Umbilical cord (tissue), 2 donors: Measurements from ENCODE around the gene VPS13D. TPM values are rescaled to one million over a fixed set of nuclear protein-coding genes. Genes with fewer than 3 reads are reported as not detected.

Experiments
- DNase-seq: peaks from one replicate; pipeline ENCODE4 v3.0.0-alpha.2; 2015; ENCODE audit warnings: low spot score
- total RNA-seq: library from RNA; depleted of rRNA; stranded (reverse); fragments of >200 nt; gene quantifications from one replicate; pipeline ENCODE4 v1.2.3, GENCODE V29; 2014; ENCODE audit warnings: low replicate concordance; ENCODE audit not compliant: insufficient read depth

Gene VPS13D, protein sequence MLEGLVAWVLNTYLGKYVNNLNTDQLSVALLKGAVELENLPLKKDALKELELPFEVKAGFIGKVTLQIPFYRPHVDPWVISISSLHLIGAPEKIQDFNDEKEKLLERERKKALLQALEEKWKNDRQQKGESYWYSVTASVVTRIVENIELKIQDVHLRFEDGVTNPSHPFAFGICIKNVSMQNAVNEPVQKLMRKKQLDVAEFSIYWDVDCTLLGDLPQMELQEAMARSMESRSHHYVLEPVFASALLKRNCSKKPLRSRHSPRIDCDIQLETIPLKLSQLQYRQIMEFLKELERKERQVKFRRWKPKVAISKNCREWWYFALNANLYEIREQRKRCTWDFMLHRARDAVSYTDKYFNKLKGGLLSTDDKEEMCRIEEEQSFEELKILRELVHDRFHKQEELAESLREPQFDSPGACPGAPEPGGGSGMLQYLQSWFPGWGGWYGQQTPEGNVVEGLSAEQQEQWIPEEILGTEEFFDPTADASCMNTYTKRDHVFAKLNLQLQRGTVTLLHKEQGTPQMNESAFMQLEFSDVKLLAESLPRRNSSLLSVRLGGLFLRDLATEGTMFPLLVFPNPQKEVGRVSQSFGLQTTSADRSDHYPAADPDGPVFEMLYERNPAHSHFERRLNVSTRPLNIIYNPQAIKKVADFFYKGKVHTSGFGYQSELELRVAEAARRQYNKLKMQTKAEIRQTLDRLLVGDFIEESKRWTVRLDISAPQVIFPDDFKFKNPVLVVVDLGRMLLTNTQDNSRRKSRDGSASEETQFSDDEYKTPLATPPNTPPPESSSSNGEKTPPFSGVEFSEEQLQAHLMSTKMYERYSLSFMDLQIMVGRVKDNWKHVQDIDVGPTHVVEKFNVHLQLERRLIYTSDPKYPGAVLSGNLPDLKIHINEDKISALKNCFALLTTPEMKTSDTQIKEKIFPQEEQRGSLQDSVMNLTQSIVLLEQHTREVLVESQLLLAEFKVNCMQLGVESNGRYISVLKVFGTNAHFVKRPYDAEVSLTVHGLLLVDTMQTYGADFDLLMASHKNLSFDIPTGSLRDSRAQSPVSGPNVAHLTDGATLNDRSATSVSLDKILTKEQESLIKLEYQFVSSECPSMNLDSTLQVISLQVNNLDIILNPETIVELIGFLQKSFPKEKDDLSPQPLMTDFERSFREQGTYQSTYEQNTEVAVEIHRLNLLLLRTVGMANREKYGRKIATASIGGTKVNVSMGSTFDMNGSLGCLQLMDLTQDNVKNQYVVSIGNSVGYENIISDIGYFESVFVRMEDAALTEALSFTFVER (N-terminal part only)
- total RNA-seq: 31.3 TPM

DNA sequence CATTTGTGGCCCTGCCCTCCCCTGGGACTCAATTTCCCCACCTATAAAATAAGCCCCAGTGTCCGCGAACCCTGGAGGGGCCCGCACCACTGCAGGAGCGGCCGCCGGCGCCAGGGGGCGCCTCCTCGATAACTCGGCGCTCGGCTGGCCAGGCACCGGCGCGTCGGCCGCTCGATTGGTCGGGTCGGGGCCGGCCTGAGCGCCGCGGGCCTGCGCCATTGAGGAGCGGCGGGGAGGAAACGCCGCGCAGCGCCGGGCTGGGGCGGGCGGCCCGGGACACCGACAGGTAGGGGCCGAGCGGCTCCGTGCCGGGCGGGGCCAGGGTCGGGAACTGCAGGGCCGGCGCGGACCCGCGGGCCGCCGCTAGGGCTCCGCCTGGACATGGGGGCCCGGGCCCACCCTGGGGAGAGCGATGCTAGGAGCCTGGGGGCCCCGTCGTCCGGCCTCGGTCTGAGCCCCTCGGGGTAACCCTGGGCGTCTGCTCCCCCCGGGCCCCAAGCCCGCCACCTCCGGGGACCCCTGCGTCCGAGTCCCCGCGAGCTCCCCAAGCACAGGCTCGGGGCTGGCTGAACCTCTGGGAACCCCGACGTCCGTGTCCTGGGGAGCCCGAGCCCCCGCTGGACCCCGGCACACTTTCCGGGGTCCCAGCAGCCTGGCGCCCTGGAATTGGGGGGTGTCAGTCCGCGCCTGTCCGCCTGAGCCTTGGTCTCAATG lies at the start of gene VPS13D:
VPS13D (plus strand) TSS at position 196 of the 714 bp plus-strand sequence. CDS start 4,237 bp downstream, outside the sequence.
- DNase-seq: peak; percentile 73

DNA sequence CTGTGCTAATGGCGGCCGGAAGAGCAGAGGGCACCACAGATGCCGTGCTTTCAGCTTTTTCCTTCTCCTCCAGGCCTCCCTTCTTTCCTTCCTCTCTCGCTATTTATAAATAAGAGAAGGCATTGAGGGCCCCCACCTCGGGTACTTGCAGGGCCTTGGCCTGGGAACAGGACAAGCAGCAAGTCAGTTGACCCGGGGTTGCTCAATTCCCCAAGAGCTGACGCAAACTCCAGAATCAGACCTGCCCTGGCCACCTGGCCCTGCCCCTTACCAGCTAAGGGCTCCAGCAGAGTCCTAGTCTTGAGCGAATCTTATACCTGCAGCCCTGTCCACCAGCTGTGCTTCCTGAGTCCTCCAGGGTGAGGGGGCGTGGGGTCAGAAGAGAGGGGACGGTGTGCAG lies 49.5 kb upstream of the VPS13D start:
- DNase-seq: peak; percentile 59

DNA sequence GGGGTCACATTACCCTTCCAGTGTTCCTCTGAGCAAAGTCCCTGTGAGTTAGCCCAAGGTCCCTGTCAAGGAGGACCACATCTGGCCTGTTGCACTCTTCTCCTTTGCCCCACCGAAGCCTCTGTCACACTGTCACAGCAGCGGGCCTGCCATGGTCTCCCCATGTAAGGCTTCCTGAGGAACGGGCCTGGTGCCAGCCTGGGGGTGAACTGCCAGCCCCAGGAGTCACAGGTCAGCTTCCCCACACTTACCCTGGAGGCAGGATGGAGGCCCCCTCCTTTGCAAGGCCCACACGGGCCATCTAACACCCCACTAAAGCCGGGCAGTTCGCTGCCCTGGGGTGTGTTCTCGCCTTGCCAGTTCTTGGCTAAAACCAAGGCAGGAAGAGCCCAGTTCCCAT lies 48.9 kb upstream of the VPS13D start:
- no peak for DNase-seq

DNA sequence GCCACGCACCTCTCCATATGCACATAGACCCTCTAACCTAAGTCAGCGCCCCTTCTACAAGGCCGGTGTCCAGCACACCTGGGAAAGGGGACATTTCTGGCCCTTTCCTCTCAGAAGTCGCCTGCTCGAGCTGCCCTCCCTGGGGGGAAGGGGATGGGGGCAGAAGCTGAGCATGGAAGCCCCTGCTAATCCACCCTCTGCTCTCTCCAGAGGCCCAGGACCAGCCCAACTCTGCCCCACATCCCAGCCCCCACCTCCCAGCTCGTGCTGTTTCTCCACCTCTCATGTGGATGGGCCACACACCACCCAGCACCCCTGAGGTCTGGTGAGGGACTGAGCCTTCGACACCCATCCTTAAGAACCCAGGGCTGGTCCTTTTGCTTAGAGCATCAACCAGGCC lies 48.3 kb upstream of the VPS13D start:
- no peak for DNase-seq

DNA sequence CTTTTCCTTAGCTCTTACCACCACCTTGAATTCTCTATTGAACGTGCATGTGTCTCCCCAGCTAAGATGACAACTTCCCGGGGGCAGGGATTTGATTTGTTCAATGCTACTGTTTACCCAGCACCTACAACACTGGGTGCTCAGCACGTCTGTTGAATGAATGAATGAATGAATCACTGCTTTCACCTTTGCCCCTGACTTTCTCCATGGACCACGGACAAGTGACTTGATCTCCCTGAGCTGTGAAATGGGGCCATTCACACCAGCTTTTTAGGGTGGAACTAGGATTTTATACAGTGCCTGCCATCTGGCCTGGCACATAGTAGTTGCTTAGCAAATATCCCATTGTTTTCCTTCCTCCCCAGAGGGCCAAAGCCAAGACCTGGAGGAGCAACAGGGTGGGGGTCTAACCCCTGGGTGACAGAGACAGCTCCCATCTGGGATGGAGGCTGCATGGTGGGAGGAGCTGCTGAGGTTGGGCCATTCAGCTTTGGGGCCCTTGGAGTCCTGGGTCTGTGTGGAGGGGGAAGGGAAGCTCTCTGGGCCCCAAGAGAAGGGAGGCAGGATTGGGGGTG lies 47.3 kb upstream of the VPS13D start:
- DNase-seq: no peak

DNA sequence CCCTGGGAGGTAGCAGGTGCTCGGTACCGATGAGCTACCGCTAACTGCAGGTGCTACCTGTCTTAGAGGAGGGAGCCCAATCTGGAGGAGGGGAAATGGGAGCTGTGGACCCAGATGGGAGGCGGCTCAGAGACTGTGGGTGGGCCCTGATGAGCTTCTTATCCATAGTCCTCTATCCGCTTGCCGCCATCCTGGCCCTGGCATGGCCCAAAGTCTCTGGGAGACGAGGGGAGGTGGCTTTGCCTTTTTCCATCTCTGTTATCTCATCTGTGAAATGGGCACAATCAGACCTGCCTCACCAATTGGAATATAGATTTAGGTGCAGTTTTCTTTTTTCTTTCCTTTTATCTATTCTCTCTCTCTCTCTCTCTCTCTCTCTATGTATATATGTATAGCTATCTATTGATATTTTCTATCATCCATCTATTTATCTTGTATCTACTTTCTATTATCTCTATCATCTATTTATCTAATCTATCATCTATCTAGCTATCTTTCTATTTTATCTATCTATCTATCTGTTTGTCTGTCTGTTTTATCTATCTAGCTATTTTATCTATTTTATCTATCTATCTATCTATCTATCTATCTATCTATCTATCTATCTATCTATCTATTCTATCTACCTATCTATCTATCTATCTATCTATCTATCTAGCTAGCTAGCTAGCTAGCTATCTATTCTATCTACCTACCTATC lies 46.6 kb upstream of the VPS13D start:
- no peak for DNase-seq

DNA sequence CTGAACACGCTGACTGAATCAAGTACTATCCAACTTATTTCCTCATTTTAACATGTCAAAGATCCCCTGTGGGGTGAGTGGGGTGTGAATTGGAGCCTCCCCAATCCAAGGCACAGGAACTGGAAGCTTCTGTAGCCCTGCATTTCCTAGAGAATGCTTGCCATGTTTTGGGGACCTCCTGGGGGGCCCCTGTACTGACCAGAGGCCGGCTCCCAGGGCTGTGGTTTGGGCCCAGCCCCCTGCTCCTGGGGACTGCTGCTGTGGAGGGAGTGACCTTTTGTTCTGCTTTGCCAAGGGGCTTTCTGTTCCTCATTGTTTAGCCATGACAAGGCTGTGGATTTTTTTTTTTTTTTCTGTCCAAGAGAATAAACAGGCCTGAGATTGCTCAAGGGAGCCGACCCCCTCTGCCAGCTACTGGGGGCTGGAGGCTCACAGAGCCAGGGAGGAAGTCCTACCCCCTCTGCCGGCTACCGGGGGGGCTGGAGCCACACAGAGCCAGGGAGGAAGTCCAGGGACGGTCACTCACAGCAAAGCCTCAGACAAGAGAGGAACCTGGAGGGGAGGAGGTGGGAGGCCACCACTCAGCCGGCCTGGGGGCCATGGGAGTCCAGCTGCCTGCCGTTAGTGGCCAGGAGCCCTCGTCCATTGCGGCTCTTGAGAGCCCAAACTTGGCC lies 45.7 kb upstream of the VPS13D start:
- DNase-seq: peak; percentile 92

DNA sequence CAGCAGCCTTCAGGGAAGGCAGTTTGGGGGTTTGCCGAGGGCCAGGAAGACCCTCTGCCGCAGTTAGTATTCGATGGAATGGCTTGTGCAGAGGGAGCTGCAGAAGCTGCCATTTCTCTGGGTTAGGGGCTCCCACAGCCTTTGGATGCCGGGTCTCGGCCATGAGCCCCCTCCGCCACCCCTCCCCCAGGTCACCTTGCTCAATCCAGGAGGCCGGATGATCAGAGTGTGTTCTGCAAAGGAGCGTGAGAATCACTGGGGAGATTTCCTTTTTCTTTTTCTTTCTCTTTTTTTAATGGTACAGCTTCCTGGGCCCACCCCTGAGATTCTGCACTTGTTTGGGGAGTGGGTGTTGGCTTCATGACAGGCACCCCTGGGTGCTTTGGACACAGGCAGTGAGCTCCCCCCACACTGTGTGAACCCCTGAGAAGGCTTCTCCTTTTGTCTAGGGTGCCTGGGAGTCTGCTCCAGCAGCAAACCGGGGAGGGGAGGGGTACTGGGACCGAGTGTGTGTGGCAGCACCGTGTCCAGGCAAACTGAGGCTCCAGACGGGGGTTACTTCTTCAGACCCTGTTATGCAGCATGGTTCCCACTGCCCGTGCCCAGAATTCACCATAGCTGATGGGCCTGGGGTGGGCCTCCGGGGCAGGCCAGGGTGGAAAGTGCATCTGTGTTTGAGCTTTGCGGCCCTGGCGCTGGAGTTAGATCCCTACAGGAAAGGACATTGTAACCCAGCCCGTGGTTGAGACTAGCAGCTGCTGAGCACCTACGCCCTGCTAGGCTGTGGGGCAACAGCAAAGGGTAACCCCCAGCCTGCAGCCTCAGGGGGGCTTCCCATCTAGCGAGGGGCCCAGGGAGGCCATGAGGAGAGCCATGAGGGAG lies 44.6 kb upstream of the VPS13D start:
- DNase-seq: peak; percentile 35

DNA sequence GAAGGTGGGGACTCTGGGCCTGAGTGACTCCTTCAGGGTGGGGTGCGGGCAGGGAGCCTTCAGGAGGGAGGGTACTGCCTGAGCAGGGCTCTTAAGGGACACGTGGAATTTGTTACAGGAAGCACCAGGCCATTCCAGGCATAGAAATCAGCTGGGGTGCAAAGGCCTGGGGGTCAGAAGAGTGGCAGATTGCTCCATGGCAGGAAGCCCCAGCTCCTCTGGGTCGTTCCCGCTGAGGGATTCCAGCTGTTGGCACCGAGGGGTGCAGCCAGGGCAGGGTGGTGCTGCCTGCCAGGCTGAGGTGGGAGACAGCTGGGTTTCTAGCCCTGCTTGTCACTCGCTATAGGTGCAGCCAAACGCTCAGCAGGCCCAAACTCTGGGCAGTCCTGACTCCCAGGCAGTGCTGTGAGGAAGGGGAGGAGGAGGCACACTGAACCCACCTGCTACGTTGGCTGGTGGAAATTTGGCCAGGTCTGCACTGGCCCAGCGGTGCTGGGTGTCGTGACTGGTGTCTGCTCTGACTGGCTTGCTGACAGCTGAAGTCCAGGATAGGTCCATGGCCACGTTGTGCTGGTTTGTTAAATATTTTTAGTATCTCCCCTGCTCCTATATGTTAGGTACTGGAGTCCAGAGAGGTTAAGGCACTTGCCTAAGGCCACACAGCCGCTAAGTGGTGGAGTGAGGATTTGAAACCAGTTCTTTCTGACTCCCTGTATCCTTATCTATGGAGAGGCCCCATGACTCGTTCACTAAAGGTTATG lies 43.7 kb upstream of the VPS13D start:
- DNase-seq: no peak

DNA sequence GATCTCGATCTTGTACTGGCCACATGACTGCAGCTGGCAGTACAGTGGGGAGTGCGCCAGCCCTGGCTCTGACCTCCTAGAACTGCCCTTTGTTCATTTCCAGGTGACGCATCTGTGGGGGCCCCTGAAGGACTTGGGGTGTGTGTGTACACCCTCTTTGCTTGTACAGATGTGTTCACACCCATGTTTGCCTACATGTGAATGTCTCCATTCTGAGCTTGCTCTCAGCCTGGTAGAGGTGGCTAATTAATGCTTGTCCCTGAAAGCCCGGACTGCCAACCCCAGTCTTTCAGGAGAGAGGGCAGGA lies 43.2 kb upstream of the VPS13D start:
- no peak for DNase-seq

DNA sequence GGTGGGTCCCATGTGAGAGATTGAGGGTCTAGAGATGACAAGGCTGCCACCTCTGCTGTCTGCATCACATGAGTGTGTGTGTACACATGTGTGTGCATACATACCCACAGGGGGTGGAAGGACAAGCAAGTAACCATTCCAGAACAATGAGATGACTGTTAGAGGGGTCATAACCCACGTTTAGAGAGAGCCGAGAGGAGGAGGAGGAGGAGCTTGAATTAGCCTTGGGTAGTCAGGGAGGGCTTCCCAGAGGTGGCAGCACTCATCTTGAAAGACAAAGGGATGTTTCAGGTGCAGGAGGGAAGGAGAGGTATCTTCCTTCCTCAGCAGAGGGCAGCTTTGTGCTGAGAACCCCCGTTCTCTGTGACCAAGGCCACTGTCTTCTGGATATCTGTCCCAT lies 41.7 kb upstream of the VPS13D start:
- no peak for DNase-seq

DNA sequence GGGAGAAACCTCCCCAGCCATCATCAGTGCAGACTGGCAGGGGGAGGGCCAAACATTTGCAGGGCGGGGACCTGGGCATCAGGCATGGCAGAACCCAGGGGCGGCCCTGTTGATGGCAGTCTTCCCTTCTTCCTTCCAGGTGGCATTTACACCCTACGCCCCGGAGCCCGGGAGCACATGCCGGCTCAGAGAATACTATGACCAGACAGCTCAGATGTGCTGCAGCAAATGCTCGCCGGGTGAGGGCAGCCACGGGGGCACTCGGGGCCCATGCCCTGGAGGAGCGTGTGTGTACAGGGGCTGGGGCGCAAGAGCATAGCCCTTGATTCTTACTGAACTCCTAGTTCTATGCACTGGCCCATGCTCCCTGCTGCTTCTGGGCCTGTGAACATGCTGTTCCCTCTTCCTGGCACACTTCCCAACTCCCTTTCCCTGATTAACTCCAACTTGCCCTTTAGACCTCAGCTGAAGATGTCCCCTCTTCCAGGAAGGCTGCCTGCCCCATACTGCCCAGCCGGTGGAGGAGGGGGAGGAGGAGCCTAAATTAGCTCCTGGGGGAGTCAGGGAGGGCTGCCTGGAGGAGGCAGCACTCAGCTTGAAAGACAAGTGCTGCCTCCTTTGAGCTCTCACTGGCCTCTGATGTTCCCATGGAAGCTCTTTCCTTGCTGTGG lies 41.0 kb upstream of the VPS13D start:
- DNase-seq: no peak

DNA sequence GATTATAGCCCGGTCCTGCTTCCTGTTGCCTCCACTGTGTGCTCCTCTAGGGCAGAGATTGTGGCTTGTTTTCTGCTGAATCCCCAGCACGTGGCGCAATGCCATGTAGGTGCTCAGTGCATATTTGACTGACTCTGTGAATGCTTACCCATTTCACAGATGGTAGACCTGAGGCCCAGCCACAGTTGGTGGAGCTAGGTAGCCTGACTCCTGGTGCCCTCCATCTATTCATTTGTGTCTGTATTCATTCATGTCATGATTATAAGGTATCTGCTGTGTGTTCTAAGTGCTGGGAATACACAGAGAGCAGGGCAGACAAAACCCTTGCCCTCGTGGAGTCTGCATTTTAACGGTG lies 40.5 kb upstream of the VPS13D start:
- DNase-seq: no peak

DNA sequence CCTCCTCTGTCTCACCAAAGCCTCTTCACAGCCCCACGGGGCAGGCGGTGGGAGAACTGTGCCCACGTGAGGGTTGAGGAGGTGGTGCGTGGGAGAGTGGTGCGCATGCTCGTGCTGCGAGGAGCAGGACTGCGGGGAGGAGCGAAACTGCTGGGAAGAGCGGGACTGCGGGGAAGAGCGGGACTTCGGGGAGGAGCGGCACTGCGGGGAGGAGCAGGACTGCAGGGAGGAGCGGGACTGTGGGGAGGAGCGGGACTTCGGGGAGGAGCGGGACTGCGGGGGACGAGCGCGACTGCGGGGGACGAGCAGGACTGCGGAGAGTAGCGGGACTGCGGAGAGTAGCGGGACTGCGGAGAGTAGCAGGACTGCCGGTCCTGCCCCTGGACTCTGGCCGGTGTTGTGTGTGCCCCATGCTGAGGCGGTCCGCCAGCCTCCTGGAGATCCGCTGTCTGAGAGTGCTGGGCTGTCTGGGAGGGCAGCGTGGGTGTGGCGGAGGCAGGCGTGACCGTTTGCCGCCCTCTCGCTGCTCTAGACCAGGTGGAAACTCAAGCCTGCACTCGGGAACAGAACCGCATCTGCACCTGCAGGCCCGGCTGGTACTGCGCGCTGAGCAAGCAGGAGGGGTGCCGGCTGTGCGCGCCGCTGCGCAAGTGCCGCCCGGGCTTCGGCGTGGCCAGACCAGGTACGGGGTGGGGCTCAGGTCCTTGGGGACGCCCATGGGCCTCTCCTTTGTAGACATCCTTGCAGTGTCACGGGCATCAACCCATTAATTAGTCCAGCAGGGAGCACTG lies 38.4 kb upstream of the VPS13D start:
- DNase-seq: no peak

DNA sequence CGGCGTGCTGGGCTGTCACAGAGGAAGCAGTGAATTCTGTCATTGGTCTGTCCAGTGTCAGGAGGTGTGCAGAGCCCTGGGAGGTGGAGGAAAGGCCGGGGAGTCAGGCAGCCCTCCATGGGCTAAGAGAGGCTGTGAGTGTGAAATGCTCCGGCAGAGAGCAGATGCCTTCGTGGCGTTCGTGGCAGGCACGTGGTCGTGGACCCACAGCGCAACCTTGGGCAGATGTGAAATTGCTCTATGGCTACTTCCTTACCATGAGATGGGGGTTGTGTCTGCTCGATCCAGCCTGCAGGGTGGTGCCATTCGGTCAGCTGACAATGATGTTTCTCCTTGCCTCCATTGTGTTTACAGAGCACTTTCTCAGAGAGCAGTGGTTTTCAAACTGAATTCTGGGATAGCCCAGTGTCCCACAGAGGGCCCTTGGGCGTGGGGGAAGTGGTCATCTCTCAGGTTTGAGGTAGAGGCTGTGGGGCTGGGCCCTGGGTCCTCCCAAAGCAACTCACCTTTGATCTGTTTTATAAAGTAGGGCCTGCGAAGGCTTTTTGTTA lies 35.1 kb upstream of the VPS13D start:
- no peak for DNase-seq

DNA sequence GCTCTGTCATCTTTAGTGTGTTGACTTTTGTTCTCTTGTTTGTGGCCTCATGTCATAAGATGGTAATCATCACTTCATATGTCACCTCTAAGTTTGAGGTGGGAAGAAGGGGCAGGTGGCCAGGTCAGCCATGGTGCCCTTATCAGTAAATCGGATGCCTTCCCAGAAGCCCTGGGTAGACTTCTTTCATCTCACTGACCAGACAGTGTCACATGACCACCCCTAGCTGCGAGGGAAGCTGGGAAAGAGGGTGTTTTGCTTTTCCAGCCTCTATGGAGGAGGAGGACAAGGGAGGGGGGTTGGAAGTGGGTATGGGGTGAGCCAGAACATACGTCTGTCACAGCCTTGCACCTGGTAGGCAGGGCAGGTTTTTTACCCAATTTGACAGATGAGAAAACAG lies 34.4 kb upstream of the VPS13D start:
- DNase-seq: no peak
